ENCODE data around the gene SYNGR4. TPM values are rescaled to one million over a fixed set of nuclear protein-coding genes. Genes with fewer than 3 reads are reported as not detected.

SYNGR4 gene
- total and polyA plus RNA-seq, 2 donors (not counting 1 experiment from before 2014, with no cell fraction given) = not detected

- H3K4me3 ChIP-seq (ENCODE audit: control extremely low read depth in 1 of 5, extremely low read depth in 1 of 5, insufficient read depth in 1 of 5, low read depth in 2 of 5, low read length in 4 of 5) = no peak overlapping the region
- H2AFZ ChIP-seq (ENCODE audit: insufficient read depth, low read depth, low read length, poor library complexity, severe bottlenecking) = no peak overlapping the region
- H4K20me1 ChIP-seq (ENCODE audit: control insufficient read depth, insufficient read depth, low read length, poor library complexity, severe bottlenecking) = no peaks in the 10 kb centered on the region
- H3K27ac Mint-ChIP-seq = no peak overlapping the region
- no peak overlapping the region for H3K4me2 ChIP-seq (replicated peaks; ENCODE audit: low read depth, low read length, poor library complexity, severe bottlenecking)
- intact Hi-C loops (cut with micrococcal nuclease) = no loop called here
- WGBS (ENCODE audit: insufficient coverage) = 92% methylated on average over 9 of the region's 10 CpGs
- H3K27ac ChIP-seq (ENCODE audit: low read length in 2 of 2) = no peak overlapping the region
- H3K4me3 Mint-ChIP-seq = no peak overlapping the region
- H3K79me2 ChIP-seq (ENCODE audit: control insufficient read depth, insufficient read depth, low read length) = no peaks in the 10 kb centered on the region
- POLR2A ChIA-PET = interaction anchor here (0.7 kb wide), 1 partner anchor 216 kb away, joined by 6 read pairs; no protein-coding TSS in a partner anchor
- H3K4me1 Mint-ChIP-seq = no peaks in the 10 kb centered on the region
- no peaks in the 10 kb centered on the region for H3K4me1 ChIP-seq (ENCODE audit: control insufficient read depth in 2 of 2, insufficient read depth in 2 of 2, low read length in 2 of 2)
- ATAC-seq (ENCODE audit: low read depth) (no peak), DNase-seq (no peak)
- H3K9me3 ChIP-seq (ENCODE audit: control extremely low read depth in 1 of 3, control insufficient read depth in 2 of 3, insufficient read depth in 1 of 3, low read length in 2 of 3) = no peaks in the 10 kb centered on the region
- TF ChIP-seq CTCF (IDR thresholded peaks at IDR 0.05) = no peak
- no peak for TF ChIP-seq EZH2 (IDR thresholded peaks at IDR 0.05; ENCODE audit: borderline replicate concordance, insufficient read depth, low read depth, low read length, poor library complexity, severe bottlenecking)
- H3K27me3 Mint-ChIP-seq = peaks cover 3% of the 10 kb centered on the region
- peaks cover 0 to 4% of the 10 kb centered on the region in 2 experiments for H3K36me3 ChIP-seq (replicated peaks in 1 of 2; ENCODE audit: control extremely low read depth in 1 of 2, control insufficient read depth in 1 of 2, extremely low read depth in 1 of 2, insufficient read depth in 2 of 2, low read length in 1 of 2)
- no peaks in the 10 kb centered on the region for H3K27me3 ChIP-seq (replicated peaks in 1 of 4; ENCODE audit: control extremely low read depth in 1 of 4, control insufficient read depth in 3 of 4, insufficient read depth in 4 of 4, low read length in 3 of 4)
- no peaks in the 10 kb centered on the region for H3K9me3 Mint-ChIP-seq (ENCODE audit: insufficient read depth)
- CTCF ChIA-PET = no interaction called here
- H3K9ac ChIP-seq (ENCODE audit: low read length) = no peak overlapping the region
These were observed 14.0 kb downstream of the SYNGR4 start for GRCh38 chr19:48378194-48378570.

DNA sequence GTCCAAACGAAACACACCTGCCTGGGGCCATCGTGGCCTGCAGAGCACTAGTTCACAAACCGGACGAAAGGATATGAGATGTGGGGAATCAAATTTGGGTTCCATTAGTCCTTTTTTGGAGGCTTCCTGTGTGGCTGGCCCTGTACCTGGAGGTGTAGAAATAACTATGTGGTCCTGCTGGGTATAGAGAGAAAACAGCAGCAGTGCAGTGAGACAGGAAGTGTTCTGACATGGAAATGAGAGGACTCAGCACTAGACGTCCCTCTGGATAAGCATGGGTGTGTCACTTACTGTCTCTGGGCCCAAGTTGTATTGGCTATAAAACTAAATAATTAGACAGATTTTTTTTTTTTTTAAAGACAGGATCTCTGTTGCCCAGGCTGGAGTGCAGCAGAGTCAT is 14.9 kb downstream of the SYNGR4 start:
- Histone ChIP-seq H3K4me3 (ENCODE audit: control extremely low read depth in 1 of 5, extremely low read depth in 1 of 5, insufficient read depth in 1 of 5, low read depth in 2 of 5, low read length in 4 of 5) (no peak overlapping the region), H4K20me1 (ENCODE audit: control insufficient read depth, insufficient read depth, low read length, poor library complexity, severe bottlenecking) (no peaks in the 10 kb centered on the region), H3K4me2 (replicated peaks; ENCODE audit: low read depth, low read length, poor library complexity, severe bottlenecking) (no peak overlapping the region), H3K4me1 (ENCODE audit: control insufficient read depth in 2 of 2, insufficient read depth in 2 of 2, low read length in 2 of 2) (no peaks in the 10 kb centered on the region), H3K79me2 (ENCODE audit: control insufficient read depth, insufficient read depth, low read length) (no peaks in the 10 kb centered on the region), H3K9me3 (ENCODE audit: control extremely low read depth in 1 of 3, control insufficient read depth in 2 of 3, insufficient read depth in 1 of 3, low read length in 2 of 3) (no peaks in the 10 kb centered on the region), H2AFZ (ENCODE audit: insufficient read depth, low read depth, low read length, poor library complexity, severe bottlenecking) (no peak overlapping the region), H3K27ac (ENCODE audit: low read length in 2 of 2) (no peak overlapping the region), H3K27me3 (replicated peaks in 1 of 4; ENCODE audit: control extremely low read depth in 1 of 4, control insufficient read depth in 3 of 4, insufficient read depth in 4 of 4, low read length in 3 of 4) (no peaks in the 10 kb centered on the region), H3K36me3 (replicated peaks in 1 of 2; ENCODE audit: control extremely low read depth in 1 of 2, control insufficient read depth in 1 of 2, extremely low read depth in 1 of 2, insufficient read depth in 2 of 2, low read length in 1 of 2) (peaks cover 0 to 9% of the 10 kb centered on the region in 2 experiments), H3K9ac (ENCODE audit: low read length) (no peak overlapping the region)
- intact Hi-C loops (cut with micrococcal nuclease) = no loop called here
- Mint-ChIP-seq H3K27me3 (no peaks in the 10 kb centered on the region), H3K9me3 (ENCODE audit: insufficient read depth) (no peaks in the 10 kb centered on the region), H3K4me3 (no peak overlapping the region), H3K27ac (no peak overlapping the region), H3K4me1 (no peaks in the 10 kb centered on the region)
- ChIA-PET POLR2A (interaction anchor here (0.9 kb wide), 1 partner anchor 19 kb away, joined by 3 read pairs; no protein-coding TSS in a partner anchor), CTCF (no interaction called here)
- DNase-seq = no peak
- TF ChIP-seq EZH2 (IDR thresholded peaks at IDR 0.05; ENCODE audit: borderline replicate concordance, insufficient read depth, low read depth, low read length, poor library complexity, severe bottlenecking) (no peak), CTCF (IDR thresholded peaks at IDR 0.05) (no peak)
- 89% methylated on average over 4 of the region's 5 CpGs for WGBS (ENCODE audit: insufficient coverage)
- no peak for ATAC-seq (ENCODE audit: low read depth)
